CD4-positive, alpha-beta T cell treated with Interleukin-17A for 1 hour (primary cell): ENCODE data around the gene ADAMTS19.

Experiments used
- DNase-seq: peaks from one replicate; pipeline ENCODE4 v3.0.0-alpha.2; 2020

Gene ADAMTS19

DNA sequence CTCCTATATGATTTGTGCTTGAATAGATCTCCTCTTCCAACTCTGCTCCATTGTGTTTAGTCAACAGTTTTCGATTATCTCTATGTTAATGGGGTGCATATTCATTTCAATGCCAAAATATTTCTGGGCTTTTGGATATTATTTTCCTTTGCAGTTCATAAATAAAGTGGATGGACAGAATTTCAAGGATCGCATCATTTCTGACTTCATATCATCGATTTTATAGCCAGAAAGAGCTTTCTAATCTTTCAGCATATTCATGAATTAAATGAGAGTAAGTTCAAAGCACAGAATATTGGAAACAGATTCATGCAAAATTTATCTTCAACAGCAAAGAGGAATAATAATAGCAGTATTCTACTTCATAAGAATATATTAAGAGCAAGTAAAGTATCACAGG lies 227.8 kb downstream of the ADAMTS19 start:
- DNase-seq, result no peak

DNA sequence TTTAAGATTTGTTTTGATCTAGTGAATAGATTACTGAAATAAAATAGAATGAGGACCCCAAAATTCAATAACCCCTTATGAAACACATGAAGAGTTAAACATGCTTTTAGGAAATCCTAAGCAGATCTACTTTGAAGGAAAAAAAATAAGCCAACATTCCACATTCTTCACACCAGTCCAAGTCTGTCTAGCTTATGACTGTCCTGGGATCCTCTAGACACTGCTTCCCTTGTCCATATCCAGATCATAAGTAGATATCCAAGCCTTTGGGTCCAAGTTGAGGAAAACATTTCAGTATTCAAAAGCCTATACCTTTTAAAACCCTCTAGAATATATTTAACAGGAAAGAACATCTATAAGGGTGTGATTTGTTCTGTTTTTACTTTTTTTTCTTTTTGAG lies 228.9 kb downstream of the ADAMTS19 start:
- DNase-seq, result no peak

DNA sequence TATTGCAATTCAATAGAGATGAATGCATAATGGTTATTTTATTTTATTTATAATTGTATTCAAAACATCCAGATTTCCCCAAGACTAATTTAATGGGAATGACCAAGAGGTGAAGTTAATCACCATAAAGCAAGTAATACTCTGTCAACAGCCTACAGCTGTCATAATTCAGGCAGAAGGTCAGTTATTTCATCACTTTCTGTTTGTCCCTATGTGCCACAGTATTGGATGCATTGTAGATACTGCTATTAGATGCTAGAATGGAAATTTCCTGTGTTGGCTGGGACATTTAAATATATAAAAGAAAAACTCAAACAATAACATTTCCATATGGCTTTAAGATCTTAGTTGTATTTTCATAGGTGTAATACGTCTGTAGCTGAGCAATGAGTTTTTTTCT lies 231.1 kb downstream of the ADAMTS19 start:
- no peak for DNase-seq

DNA sequence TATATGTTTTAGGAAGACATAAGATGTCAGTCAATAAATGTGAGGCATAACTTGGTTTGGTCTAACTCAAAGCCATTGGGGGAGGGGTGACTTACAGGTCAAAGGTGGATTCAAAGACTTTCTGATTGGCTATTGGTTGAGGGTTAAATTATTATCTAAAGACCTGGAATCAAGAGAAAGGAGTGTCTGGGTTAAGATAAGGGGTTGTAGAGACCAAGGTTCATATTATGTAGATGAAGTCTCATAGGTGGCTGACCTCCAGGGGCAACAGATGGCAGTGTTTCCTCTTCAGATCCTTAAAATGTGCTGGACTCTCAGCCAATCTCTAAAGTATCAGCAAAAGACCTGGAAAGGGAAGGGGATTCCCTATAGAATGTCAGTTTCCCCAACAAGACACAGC lies 236.5 kb downstream of the ADAMTS19 start:
- DNase-seq, result no peak

DNA sequence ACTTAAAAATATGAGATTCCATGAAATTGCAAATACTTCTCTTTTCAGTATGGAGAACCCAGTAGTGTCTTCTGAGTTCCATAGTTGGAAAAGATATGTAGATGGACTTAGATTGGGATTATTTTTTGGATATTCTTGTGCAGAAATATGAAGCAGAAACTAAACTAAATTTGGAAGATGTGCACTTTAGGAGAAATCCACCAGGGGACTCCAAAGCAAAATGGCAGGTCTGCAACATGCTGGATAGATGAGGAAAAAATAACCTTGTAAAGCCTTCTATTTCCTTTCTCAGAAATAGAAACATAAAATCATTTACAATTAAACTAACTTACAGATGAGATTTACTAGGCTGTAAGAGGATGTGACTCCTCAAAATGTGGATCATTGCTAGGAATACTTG lies 238.6 kb downstream of the ADAMTS19 start:
- no peak for DNase-seq

DNA sequence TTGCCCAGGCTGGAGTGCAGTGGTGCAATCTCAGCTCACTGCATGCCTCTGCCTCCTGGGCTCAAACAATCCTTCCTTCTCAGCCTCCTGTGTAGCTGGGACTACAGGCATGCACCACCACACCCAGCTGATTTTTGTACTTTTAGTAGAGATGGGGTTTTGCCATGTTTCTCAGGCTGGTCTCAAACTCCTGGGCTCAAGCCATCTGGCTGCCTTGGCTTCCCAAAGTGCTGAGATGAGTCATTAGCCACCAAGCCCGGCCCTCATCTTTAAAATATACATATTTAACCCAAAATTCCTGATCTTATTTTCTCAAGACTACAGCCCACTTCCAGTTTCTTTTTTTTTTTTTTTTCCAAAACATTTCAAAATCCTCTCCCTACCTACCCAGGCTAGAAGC lies 256.1 kb downstream of the ADAMTS19 start:
- DNase-seq, result no peak

DNA sequence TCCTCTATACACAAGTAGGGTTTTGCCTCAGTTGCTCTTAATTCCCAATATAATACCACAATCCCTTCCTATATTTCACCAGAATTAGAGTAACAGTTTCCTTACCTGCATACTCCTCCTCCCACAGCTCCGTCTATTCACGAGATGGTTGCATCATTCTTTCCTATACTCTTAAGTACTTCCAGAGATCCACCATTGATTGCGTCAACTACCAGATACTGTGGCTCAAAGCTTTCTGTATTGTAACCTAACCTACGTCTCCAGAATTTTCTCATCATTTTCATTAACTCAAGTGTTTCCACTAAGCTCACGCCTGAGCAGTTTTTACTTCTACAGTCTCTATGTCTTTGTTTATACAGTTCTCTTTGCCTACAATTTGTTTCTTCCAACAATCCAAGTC lies 256.6 kb downstream of the ADAMTS19 start:
- DNase-seq, result no peak

DNA sequence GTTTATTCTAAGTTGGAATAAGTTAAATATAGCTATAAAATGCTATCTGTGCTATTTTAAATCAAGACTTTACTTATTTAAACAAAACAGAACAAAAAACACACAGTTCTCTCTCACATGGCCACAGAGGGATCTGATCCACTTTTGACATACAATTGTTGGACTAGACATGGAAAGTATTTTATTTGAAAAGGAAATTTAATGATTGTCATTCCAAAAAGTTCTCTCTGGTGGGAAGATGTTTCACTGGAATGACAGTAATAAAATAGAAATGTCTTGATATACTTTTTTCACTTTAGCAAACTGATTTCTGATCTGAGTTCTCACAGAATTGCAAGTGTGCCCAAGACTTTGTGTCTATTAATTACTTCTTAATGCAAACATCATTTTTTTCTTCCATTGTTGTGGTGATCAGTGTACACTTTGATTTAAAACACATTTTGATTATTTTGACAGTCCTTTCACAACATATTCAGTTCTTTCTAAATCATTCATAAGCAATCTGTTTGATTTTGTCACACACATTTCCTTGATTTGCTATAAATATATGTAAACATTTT lies 257.7 kb downstream of the ADAMTS19 start:
- no peak for DNase-seq

DNA sequence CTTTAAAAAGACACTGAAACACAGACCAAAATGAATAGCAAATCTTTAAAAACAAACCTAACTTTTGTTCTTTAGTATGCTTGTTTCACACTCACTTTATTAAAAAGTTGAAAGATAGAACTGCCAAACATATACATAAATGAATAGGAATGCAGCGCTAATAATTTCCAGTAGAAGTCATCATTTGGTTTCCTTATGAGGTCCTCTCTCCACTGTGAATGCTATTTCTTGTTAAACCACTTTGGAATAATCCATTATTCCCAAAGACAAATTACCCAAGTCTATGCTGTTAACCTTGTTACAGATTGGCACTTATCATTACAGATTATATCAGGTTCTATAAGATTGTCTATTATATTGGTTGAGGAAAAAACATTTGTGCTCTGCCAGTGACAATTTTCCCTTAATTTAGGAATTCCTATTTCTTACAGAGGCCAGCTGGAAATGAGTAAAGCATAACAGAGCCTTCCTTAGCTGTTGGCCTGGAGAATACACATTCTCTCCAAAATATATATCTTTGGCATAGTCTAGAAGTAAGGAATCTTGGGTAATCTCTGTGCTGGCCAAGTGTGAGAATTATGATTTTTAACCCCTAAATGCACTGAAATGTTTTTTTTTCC lies 258.5 kb downstream of the ADAMTS19 start:
- DNase-seq, result no peak

DNA sequence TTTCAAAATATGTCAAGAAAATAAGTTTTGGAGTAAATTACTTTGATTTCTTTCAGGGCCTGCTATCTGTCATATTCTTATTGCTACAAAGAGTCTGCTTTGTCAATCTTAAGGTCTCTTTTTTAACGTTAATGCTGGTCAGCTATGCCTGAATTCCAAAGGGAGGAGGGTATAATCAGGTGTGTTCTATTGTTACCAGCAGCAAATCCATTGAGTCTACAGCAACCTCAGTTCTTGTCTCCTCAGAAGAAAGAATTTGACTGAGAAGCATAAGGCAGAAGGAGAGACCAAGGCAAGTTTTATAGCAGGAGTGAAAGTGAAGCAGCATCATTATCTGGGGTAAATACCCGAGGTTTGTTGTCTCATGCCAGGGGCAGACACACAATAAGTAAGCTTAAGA lies 264.1 kb downstream of the ADAMTS19 start:
- no peak for DNase-seq

DNA sequence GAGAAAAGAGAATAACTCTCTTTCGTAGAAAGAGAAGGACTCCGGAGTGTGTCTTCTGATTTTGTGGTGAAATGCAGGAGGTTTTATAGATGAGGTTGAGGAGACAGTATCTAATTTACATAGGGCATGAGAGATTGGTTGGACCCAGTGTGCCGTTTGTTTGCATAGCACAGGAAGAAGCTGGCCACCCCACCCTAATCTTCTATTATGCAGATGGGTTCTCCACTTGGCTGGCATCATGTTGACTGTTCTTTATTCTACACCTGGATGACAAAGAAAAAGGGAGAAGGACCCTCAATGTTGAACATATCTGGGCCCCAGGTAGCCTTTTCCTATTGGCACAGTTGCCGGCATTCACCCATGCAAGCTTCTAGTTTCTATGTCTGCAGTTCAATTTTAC lies 264.5 kb downstream of the ADAMTS19 start:
- no peak for DNase-seq

DNA sequence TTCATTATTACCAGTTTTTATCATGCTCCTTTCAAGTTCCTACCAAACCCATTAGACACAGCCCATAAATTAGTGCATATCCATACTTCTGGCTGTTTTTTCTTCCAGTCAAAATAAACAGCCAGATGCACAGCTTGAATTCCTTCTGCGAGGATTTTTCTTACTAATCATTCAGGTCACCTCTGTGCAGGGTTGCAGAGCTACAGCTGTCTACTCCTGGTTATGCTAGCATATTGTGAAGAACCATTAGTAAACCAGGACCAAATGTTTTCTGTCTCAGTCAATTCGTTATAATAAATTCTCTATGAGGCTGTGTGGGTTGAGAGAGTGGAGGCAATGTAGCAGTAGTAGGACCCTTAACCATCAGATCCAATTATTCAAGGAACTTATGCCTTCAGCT lies 279.7 kb downstream of the ADAMTS19 start:
- DNase-seq, result no peak

DNA sequence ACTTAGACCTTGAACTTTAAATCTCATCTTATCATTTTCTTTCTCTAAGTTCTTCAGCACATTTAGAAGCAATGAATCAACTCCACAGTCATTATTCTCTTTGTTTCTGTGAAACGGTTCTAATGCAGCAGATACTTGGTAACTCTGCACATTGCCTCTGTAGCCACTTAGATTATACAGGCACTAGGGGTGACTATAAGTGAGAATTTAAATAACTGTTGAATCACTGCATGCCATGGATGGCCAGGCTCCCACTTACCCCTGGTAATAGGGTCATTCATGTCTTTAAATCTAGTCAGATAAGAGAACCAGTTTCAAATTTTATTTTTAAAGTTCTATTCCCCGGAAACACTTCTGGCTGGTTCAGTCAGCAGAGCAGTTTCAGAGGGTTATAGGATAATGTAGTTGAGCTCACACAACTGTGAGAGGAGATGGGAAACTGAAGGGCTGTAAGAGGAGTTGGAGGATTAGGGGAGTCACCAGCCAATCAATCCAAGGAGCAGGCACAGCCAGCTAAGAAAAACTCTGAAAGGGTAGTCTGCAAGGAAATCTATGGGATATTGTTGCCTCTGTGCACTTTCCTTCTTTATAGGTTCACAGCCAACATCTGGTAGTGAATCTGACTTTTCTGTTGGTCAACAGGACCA lies 283.6 kb downstream of the ADAMTS19 start:
- DNase-seq, result no peak

DNA sequence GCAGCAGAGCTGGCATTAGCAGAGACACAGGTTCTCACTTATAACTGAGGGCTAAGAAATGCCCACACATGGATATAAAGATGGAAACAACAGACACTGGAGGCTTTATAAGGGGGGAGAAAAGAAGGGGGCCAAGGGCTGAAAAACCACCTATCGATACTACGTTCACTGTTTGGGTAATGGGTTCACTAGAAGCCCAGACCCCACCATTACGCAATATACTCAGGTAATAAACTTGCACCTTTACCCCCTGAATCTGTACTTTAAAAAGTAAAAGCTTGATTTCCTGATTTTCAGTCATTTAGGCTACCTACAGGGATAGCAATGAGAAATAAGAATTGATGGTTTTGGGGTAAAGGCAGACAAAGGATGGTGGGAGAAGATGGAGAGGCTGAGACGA lies 285.9 kb downstream of the ADAMTS19 start:
- no peak for DNase-seq

DNA sequence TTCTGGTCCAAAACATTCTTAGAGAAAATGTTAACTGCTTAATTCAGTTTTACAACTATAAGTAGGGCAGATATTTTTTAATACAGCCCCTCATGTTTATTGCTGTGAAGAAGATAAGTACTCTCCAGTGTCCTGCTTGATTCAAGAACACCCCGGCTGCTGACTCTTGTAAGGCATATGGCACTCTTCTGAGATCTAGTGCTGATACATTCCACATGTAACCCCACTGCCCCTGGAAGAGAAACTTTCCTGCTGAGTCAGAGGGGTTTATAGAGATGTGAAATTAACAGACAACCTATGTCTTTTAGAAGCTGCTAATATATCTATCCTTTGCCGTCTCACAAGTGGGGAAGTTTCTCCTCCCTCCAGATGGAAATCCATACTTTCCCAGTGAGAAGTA lies 286.8 kb downstream of the ADAMTS19 start:
- DNase-seq, result no peak

DNA sequence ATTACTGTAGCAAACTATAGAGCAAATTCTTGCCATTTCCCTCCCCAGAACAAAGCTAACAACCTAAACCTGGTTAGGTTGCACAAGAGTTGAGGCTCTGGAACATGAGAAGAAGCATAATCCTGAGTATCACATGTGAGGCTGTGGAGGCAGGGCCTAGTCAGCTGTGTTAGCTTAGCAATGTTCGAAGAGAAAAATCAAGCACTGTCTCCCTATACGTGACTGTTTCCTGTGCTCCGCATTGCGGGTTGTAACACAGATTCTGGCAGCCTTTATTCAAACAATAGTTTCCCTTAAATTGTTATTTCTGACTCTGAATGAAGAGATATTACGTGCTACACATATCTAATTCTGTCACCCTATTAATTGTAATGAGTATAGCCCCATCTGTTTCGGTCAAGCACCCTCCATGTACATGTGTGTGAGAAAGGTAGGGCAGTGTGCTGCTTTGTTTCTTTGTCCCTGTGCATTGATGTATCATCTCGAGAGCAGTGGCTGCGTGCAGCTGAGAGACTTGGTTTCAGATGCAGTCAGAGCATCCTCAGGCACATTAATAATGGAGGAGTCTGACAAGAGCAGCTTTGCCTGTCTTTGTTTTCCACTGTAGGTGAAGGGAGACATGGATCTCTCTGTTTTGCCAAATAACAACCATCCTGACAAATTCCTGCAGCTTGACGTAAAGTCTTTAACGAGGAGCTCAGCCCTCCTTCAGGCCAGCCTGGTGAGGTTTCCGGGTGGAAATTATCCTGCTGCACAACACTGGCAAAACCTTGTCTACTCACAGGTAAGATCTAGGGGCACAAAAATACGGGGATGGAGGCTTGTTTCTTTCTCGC lies 287.7 kb downstream of the ADAMTS19 start, which contains the start of gene MINAR2:
TSS of gene MINAR2 (plus strand) at position 523 of the 836 bp plus-strand sequence. CDS start at position 620, 97 bp downstream.
- DNase-seq, result no peak

DNA sequence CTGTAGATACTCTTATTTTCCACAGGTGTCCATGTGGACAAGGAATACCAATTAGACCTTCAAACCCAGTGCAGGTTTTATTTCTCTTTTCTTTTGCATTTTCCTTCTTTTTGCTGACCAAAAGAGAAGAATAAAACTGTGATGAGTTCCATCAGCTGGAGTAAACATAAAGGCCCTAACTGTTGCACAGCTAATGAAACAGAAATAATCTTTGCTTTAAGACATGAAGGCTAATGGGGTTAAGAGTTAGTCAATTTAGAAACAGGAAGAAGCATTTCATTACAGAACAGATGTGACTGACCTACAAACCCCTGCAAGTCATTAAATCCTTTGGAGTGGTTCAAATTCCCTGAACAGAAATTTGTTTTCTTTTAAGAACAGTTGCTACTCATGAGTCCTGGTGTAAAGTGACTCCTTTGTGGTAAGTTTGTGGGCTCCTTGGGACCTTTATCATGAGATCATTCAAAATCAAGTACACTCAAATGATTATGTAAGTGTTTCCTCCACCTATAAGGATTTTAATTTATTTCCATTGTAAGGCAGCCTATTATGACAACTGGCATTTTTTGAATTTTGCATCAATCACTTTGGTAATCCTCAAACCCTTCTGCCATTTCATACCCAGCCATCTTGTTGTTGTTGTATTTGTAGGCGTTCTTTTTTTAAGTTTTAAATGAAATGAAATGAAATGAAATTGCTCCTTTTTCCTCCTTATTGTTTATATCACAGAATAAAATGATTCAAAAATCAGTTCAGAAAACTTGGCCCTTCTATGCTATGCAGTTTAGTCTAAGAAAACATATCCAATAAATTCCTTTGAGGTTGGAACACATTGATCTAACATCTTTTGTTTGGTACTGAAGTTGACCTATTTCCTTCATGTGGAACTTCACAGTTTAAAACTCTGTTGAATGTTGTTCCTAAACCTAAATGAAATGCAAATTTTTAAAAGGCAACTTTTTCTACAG lies 289.1 kb downstream of the ADAMTS19 start:
- DNase-seq, result no peak

DNA sequence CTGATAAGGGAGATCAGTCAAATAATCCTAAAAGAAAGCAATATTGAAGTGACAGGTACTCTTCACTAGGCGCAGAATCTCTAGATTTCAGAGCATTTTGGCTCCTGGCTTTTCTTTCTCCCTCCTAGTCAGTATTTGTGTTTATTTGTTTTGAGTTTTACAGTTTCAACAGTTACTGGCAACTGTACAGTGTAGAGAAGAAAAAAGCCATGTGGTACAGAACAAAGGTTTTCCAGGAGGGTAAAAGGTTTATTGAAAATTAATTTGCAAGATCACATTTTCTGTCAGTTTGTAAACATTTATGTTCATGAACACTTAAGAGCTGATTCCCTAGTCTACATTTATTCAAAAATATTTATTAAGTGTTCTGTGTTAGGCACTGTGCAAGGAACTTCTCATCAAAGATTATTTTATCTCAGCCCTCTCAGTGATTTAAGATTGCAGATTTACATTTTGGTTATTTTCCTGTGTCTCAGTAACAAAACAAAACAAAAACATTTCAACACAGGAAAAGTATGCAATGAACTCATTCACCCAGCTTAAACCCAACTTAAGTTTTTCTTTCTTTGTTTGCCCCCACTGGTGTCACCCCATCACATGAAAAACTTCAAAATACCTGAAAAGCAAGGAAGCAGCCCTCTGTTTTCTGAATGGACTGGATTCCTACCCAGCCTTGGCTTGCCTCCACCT lies 300.7 kb downstream of the ADAMTS19 start:
- no peak for DNase-seq

DNA sequence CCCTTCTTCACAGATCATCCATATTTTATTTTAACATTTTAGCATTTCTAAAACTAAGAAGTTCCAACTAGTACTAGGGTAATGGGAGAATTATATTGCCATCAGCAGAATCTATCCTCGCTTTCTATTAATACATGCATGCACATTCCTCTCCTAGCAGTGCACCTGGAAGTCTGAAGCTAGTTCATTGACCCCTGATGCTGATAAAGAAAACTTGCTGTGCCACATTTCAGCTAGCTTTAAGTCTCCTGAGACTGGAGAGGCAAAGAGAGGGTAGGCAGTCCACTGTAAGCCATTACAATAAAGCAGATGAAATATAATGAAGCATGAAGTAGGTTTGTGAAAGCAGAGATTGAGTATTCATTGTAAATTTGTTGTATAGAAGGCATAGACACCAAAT lies 303.6 kb downstream of the ADAMTS19 start:
- DNase-seq, result no peak

DNA sequence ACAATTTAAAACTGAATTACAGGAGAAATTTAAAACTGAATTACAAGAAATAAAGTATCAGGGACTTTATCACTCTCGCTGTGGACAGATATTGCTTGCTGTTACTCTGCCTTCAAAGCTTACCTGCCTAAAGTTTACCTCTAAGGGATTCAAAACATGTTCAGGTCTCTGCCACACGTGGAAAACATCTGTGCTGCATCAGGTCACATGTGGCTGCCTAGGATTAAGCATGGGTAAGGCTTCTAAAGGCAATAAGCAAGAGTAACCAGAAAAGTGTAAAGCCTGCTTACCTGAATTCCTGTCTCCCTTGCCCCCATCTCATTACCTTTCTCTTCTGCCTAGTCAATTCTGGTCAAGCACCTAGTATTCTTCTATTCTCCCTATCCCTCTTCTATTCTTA lies 306.7 kb downstream of the ADAMTS19 start:
- no peak for DNase-seq

DNA sequence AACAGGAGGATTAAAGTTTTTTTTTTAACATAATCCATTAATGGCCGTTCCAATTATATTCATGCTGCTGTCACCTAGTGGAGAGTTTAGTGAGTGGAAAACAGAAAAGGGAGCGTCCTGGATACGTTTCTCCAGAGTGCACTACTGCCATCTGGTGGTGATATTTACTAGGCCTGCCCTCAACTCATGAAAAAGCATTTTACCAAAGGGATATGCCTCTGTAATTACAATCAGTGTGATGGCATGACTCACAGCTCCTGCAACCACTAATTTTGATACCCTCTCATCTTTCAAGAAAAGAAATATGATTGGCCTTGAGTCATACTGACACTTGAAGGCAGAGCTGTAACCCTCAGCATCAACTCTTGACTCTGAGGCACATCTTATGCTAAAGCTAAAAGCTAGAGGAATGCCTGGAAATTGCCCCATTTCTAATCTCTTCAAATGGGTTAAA lies 307.9 kb downstream of the ADAMTS19 start:
- peak; percentile 70 for DNase-seq

DNA sequence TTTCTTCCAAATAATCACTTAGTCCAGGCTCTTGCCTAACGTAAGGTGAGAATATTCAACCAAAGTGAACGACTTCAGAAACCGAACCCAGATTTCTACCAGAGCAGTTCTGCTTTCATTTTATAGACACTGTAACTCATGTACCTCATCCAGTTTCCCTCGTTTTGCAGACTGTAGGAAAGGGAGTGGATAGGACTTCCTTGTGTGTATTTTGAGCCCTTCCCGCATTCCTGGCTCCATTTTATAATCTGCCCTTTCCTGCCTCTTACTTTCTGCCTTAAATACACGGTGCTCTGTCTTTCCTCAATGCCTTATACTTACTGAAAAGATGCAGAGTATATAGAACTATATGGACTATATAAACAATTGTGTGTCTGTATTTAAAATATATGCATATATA lies 308.6 kb downstream of the ADAMTS19 start:
- no peak for DNase-seq
